Nucleus accumbens (tissue), 56 donors: Measurements from ENCODE around the gene CD99L2.

Experiments
- DNase-seq, 56 donors: peaks; one replicate each; lab custom pipeline; 2025; lab: John Stamatoyannopoulos, UW

The CD99L2 gene

DNA sequence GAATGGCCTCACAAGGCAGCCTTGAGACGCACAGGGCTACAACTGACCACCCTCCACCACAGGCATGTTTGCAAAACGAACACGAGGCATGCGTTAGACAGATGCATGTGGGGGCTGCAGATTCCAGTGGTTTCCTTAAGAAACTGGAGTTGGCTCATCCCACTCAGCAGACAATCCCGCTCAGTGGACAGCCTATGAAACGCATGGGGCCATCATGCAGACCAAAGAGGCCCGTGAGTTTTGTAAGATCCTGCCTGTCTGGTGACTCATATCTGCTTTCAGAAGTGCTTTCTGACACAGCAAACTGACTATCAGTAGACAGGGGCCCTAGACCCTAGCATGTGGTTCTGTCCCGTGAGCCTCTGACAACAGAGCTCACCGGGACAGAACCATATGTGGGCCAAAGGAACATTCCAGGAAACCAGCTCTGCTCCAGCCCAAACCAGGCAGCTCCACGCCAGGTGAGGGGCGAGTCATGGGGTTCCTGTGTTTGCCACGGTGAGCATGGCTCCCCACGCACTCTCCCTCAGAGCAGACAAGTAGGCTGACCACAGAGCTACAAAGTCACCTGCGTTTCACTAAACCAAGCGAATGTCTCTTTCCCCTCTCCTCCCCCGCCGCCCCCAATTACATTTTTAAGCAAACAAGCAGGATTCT, 130.9 kb downstream of the CD99L2 start:
- DNase-seq, result peak in 1 of 56 donors; percentile 5

DNA sequence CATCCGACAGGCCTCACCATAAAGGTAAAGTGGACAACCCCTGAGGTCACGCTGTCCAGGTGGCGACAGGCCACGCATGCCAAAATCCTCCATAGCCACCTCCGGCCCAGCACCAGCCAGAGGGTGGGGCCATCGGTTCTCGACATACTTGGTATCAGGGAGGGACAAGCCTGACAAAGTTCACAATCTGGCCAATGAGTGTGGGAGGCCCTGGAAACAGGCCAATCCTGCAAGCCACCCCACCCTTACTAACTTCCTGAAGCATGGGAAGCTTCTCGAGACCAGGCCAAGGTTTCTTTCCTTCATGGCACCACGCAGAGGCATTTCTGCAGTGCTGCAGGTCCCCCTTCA, 131.4 kb downstream of the CD99L2 start:
- DNase-seq, result no peak

DNA sequence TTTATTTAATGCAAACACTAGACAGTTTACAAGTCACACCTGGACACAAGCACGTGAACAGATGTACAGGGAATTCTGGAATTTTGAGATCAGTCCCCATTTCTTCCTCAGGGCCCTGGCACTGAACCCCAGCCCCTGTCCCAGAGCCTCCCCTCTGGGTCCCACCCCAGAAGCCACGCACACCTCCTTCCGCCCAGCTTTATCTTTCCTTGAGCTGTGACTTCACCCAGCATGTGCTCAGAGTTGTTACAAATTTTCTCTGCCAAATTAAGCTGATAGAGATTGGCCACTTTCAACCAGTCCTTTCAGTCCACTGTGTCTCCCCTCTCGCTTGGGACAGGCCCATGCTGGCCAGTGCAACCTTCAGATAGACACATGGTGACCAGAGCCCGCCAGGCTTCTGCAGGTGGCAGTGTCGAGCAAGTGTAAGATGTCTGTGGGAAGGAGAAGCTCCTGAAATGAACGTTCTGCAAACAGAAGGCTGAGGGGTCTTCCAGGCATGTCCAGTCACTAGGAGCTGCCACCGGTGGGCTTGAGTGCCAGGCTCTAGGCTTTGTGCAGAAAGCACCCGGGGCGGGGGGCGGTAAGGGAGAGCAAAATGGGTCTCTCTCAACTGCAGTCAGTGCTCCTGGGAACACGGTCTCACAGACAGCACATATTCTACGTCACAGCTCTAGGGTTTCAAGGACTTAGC, 132.0 kb downstream of the CD99L2 start:
- no peak for DNase-seq

DNA sequence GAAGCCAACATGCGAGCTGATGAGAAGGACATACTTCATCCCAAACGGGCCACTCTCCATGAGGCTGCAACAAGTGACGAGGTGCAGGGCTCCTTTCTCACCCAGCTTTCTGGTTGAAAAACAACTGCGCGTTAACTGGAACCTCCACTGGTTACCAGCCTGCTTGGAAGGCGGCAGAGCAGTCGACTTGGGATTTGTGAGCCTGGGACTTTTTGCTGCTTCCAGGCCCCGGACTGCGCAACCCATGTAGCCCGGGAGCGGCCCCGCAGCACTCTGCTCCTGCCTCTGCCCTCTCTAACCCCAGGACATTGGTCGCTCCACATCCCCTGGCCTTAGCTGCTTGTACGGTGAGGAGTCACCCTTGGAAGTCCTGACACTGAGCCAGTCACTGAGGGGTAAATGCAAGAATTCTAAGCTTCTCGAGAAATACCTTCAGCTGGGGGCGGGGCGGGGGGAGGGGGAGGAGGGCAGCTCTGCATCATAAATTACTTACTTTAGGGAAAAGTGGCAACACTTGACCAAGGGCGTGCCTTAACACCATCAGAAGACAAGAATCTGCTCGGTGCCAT, 132.6 kb downstream of the CD99L2 start:
- DNase-seq, result no peak

DNA sequence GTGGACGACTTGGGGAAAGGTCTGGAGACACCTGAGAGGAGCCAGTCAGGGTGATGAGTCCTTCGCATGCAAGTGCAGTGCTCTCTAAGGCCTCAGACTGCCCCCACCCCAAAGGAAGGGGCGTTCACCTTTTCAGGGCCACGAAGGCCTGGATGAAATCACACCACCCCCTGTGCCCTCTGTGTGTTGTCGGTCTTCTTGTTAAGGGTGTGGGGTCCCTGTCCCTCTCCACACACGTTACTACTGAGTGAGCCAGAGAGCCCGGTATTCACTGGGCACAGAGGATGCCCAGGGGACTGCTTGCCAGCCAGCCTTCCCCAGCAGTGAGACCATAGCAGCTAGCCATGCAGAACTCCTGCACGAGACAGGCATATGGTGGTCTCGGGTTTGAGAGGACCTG, 133.2 kb downstream of the CD99L2 start:
- no peak for DNase-seq

DNA sequence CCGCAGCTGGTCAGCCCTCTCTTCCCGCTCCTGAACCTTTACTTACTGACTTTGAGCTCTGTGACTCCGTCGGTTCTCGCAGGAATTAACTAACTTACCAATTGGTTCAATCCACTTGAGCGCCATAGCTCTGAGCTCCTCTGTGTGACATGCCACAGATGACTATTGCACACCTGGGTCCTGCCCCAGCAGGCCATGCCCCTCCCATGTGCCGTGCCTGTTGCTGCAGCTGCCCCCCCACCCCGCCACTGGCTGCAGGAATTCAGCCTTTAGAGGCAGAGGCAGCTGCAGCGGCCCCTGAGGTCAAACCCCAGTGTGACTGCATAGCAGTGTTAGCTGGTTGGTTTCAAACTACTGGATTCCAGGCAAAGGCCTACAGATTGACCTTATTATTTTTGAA, 134.7 kb downstream of the CD99L2 start:
- no peak for DNase-seq

DNA sequence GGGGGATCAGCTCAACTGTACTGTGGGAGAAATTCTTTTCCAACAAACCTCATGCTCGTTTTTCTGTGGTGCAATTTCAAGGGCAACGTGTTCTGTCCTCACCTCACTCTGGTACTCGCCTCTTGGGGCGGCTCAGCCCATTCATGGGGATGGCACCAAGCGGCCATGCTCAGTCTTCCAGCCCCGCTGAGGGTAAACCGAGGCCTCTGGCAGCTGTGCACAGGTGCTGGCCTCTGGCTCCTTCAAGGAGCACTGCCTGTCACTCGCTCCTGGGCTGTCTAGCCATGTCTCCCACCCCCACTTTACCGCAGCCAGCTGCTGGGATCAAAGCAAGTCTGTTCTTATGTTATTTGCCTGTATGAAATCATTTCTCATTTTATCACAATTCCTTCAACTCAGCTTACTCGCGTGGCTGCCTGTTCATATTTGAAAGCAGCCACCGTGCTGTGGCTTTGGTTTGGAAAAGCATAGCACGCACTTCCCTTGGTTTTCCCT, 135.1 kb downstream of the CD99L2 start:
- no peak for DNase-seq

DNA sequence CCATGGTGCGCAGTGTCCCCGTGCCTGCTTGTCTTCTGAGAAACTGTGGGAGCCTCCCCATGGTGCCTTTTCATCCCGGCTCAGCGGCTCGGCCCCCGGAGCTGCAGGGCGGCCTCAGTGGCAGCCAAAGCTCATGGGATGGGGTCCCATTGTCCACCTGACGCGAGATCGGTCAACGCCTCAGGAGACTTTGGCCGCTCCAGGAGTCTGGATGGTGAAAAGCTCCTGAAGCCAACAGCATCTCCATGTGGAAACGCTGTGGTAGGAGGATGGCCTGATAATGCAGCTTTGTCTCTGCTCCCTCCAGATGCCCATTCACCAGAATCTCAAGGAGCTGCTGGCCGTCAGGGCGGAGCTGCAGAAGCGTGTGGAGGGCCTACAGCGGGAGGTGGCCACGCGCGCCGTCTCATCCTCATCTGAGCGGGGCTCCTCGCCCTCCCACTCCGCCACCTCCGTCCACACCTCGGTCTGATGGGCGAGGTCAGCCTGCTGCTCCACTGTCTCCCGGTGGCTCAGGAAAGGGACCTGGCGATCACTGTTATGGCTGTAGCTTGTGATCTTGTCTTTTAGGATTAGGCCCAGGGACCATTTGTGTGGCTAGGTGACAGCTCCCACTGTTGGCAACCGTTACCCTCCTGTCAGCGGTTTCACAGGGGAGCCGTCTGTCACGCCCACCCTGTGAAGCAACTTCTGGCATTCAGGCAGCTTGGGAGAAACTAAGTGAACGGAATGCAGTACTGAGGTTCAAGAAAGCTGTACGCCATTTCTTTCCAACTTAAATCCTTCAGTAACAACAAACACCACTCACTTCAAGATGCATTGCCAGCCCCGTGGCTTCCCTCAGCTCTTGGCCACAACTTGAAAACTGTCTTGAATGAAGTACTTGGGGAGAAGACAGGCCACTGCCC, 136.0 kb downstream of the CD99L2 start:
- no peak for DNase-seq

DNA sequence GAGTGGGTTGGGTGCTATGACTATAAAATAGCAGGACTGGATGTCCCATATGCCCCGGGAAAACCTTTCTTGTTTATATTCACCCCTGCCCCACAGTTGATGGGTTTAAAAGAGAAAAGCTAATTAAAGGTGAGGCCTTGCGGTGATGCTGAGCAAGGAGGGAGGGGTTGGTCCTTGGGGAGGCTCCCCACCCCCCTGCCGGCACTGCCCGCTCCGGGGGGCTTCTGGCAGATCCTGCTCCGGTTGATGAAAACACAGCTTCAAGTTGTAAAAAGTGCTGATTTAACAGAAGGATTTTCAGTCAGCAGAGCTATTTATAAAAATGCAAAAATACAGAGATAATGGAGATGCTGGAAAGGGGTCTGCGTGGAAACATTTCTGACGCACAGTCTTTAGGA, 136.7 kb downstream of the CD99L2 start:
- no peak for DNase-seq

DNA sequence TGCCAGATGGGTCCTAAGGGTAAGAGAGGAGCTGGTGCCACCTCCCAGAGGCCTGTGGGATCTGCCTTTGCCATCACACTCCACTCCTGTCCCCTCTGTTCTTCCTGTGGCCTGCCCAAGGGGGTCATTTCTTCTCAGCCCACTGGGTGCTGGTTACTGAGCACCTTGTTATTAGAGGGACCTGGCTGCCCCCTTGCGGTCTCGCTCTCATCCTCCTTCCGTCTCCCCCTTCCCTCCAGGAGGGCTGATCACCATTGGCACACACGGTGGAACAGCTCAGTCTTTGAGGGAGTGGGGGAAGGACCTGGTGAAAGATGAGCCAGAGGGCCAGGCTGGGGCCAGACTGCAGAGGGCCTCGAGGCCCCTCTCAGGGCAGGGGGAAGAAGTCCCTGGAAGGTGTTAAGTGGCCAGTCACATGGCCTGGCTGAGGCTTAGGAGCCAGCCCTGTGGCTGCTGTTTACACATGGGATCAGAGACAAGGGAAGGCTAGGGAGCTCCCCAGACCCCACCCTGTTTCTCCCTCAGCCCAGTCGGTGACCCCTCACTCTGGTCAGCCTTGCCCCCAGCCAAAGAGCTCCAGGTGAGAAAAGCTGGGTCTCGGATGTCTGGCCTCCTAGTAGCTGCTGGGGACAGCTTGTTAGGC, 137.2 kb downstream of the CD99L2 start:
- no peak for DNase-seq

DNA sequence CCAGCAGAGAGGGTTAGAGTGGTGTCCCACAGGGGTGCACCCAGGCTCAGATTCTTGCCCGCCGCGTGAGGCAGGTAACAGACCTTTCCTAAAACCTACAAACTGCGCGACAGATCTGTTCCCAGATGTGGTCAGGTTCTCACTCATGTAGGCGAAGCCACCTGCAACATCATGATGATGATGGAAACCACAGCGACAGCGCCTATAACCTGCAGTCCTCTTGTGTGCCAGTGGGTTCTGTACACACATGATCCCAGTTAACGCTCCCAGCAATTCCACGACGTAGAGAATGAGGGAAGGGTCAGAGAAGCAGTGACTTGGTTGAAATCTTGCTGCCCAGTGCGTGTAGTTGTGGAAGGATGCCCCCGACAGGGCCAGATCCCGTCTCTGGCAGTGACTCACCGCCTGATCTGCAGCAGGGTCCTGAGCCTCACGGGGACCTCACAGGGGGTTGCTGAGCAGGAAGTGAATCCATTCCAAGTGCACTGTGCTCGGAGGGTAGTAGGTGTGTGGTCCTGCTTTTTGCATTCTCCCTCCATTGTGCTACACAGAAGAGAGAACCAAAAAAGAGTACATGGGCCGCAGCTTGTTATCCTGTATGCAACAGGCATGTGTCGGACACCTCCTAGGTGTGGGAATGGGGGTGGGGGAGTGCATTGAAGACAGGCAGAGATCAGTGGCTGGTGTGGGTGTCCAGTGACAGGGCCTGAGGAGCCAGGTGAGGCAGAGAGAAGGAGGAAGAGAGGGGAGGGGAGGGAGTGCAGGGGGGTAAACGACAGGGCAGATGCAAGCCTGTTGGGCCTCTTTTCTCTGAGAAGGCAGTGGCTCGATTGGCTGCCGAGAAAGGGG, 138.7 kb downstream of the CD99L2 start:
- no peak for DNase-seq

DNA sequence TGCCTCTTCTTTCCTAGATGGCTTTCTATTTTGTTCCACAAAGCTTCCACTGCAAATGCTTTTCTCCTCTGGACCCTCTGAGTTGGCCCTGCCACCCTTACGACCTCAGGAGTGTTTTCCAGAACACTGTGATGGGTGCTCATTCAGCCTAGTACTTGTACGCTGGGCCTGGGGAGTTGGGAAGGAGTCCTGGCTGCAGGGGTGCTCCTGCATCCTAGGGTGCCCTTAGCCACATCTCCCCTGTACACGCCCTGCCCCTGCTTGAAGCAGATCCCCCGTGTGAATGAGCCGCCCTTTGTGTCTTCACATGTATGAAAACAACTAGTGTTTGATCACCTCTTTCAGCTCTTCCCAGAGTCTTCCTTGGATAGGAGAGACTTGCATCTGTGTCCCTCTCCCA, 141.1 kb downstream of the CD99L2 start:
- DNase-seq, result no peak

DNA sequence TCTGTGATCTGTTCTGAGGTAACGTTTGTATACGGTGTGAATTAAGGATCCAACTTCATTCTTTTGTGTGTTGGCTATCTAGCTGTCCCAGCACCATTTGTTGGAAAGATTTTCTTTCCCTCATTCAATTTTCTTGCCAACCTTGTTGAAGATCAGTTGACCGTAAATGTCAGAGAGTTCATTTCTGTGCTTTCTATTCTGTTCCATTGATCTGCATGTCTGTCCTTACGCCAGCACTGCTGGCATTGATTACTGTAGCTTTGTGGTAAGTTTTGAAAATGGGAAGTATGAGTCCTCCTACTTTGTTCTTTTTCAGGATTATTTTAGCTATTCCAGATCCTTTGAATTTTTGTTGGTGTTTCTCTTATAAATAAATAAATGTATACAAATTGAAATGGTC, 144.5 kb downstream of the CD99L2 start:
- DNase-seq, result no peak

DNA sequence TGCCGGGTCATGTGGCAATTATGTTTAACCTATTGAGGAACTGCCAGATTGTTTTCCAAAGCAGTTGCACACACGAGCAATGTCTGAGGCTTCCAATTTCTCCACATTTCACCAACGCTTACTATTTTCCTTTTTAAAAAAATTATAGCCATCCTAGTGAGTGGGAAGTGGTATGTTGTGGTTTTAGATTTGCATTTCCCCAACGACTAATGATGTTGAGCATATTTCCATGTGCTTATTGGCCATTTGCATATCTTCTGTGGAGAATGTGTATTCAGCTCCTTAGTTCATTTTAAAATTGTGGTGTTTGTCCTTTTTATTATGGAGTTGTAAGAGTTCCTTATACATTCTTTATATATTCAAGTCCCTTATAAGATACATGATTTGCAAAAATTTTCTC, 145.1 kb downstream of the CD99L2 start:
- DNase-seq, result no peak

DNA sequence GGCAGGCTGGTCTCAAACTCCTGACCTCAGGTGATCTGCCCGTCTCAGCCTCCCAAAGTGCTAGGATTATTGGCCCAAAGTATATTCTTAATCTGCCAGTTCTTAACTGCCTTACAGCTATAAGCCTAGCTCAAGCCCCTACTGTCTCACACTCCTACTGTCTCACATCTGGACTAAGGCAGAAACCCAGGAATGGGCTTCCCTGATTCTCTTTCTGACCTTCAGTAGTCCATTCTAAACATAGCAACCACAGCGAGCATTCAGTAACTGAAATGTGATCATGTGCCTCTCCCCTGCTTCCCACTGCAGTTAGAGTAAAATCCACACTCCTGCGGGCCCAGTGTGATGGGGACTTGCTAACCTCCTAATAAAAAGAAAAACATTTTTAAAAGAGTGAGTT, 146.3 kb downstream of the CD99L2 start:
- DNase-seq, result no peak

DNA sequence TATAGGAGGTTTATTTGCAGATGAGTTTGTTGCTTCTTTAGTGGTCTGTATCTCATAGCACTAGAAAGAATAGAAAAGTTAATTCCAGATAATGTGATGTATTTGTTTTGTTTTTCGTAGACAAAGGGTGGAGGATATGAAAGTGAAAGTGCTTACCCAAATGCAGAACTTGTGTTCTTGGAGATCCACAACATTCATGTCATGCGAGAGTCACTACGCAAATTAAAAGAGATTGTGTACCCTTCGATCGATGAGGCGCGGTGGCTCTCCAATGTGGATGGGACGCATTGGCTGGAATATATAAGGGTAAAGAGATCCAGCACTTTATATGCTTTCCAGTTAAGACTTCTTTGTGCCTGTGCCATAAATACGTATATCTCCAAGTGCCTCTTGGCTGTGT, 162.0 kb downstream of the CD99L2 start:
- DNase-seq, result no peak

DNA sequence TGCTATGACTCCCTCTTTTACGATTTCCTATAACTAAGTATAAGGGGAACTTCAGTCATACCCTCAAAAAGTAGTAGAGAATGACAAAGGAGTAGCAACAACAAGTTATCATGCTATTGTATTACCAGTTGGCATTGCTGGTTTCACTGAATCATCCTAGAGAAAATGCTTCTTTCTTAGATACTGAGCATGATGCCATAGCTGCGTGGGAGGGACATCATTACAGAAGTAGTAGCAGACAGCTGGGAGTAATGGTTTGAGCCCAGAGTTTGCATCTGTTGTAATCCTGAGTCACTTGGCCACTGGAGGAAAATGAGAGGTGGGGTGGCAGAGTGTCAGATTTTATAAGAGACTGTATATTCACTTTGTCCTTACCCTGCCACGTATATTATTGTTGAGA, 166.7 kb downstream of the CD99L2 start:
- DNase-seq, result peak in 11 of 56 donors; percentile 1 to 61 (median 21)

DNA sequence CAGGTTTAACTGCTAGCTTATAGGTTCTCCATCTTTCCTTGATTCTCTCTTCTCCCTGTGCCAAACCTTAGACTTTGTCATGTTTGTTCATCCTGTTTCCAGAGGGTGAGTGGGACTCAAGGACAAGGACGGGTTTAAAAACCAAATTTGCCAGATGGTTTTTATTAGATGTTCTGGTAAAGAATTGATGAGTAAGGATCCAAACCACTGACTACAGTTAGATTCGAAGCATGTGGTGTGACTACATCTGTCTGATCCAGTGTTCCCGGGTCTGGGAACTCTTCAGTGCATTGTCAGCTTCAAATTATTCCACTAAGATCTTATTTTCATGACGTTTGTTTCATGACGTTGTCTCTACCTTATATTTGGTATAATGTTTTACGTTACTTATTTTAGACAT, 167.7 kb downstream of the CD99L2 start:
- DNase-seq, result no peak

DNA sequence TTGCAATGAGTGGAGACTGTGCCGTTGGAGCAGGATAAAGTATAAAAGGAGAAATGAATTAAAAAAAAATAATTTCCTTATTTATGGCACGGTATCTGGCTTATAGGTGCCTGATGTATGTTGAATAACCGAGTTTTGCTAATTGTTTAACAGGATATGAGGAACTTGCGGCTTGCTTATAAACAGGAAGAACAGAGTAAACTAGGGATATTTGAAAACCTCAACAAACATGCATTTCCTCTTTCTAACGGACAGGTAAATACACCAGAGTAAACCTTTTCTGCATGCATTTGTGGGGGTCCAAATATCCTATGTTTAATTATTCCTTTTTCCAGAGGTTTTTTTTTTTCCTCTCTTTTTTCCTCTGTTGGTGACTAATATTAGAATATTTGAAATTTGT, 168.5 kb downstream of the CD99L2 start:
- DNase-seq, result no peak

DNA sequence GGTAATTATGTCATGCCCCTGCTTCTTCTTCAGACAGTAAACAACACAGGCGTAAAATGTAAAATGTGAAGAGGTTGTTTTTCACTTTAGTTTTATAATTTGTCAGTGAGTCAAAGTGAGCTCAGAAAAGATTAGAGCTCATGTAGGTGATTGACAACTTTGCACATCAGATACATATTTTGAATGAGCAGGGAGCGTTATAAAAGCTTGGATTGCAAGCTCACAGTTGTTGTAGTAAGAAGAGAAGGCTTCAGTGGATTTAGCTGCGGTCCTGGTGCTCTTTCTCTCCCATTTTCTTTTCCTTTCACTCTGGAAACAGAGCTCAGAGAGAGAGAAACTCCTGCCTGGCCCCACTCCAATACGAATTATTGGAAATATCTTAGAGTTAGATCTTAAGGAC, 178.8 kb downstream of the CD99L2 start:
- DNase-seq, result no peak
